ENCODE data around the gene SAC3D1. TPM values are rescaled to one million over a fixed set of nuclear protein-coding genes. Genes with fewer than 3 reads are reported as not detected.

SAC3D1 gene
- total RNA-seq, 1 donor from 2014 or later, result 12.6 TPM

DNA sequence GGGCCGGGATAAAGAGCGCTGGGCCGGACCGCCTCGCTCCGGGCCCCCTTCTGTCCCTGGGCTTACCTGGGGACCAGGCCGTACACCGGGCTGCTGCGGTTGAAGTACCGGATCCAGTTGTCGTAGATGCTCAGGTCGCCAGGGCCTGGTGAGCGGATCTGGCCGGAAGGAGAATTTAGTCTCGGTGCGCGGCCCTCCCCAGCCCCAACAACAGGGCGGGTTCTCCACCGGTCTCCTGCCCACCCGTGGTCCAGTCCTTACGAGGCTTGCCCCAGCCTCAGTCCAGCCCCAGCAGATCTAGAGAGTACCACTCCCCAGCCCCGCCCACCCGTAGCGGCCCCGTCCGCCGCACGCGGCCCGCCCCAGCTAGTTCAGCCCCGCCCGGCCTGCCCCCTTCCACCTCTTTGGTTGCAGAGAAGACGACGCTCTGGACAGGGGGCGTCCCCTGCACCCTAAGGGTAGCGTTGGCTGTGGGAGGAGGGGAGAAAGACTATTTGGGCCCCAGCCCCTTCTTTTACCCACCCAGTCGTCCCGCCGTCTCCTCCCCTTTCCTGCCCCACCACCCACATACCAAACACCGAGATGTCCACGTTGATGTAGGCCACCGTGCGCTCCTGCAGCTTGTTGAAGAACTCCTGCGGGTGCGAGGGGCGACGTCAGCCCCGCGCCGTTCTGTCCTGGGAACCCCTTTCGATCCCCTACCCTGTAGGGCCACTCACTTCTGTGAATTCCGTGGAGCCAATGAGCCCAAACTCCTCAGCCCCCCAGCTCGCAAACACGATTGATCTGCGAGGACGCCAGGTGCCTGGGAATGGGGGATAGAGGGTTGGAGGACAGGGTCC, 6.8 kb downstream of the SAC3D1 start:
- Histone ChIP-seq H3K27me3 (ENCODE audit: low read depth) (no peaks in the 10 kb centered on the region), H3K36me3 (peaks cover 24% of the 10 kb centered on the region), H3K9me3 (no peaks in the 10 kb centered on the region), H3K4me3 (peak overlapping the region; percentile 61), H3K4me1 (peaks cover 34% of the 10 kb centered on the region), H3K27ac (peak overlapping the region; percentile 58)
- ATAC-seq (peak; percentile 6 to 48), DNase-seq (peak; percentile 59)
- TF ChIP-seq, protein P1, sequence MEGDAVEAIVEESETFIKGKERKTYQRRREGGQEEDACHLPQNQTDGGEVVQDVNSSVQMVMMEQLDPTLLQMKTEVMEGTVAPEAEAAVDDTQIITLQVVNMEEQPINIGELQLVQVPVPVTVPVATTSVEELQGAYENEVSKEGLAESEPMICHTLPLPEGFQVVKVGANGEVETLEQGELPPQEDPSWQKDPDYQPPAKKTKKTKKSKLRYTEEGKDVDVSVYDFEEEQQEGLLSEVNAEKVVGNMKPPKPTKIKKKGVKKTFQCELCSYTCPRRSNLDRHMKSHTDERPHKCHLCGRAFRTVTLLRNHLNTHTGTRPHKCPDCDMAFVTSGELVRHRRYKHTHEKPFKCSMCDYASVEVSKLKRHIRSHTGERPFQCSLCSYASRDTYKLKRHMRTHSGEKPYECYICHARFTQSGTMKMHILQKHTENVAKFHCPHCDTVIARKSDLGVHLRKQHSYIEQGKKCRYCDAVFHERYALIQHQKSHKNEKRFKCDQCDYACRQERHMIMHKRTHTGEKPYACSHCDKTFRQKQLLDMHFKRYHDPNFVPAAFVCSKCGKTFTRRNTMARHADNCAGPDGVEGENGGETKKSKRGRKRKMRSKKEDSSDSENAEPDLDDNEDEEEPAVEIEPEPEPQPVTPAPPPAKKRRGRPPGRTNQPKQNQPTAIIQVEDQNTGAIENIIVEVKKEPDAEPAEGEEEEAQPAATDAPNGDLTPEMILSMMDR (IDR thresholded peaks at IDR 0.05), result no peak
- intact Hi-C loops (cut with DNase I), result no loop called here

DNA sequence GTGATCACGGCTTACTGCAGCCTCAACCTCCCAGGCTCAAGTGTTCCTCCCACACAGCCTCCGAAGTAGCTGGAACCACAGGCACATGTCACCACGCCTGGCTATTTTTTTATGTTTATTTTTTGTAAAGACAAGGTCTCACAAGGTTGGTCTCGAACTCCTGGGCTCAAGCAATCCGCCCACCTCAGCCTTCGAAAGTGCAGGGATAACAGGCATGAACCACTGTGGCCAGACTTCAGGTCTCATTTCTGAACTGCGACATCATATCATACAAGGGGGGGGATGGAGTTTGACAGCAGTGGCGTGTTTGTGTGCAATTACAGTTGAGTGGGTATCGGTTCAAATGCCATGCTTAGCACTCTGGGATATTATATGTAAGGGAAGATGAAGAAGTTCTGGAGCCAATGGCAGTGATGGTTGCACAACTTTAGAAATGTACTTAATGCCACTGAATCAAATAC, 10.4 kb downstream of the SAC3D1 start:
- DNase-seq (no peak), ATAC-seq (no peak)
- Histone ChIP-seq H3K9me3 (no peaks in the 10 kb centered on the region), H3K36me3 (no peaks in the 10 kb centered on the region), H3K4me1 (peaks cover 15% of the 10 kb centered on the region), H3K27ac (no peak overlapping the region), H3K27me3 (ENCODE audit: low read depth) (no peaks in the 10 kb centered on the region), H3K4me3 (no peak overlapping the region)
- intact Hi-C loops (cut with DNase I), result no loop called here
- TF ChIP-seq, protein P1 (IDR thresholded peaks at IDR 0.05), result no peak

DNA sequence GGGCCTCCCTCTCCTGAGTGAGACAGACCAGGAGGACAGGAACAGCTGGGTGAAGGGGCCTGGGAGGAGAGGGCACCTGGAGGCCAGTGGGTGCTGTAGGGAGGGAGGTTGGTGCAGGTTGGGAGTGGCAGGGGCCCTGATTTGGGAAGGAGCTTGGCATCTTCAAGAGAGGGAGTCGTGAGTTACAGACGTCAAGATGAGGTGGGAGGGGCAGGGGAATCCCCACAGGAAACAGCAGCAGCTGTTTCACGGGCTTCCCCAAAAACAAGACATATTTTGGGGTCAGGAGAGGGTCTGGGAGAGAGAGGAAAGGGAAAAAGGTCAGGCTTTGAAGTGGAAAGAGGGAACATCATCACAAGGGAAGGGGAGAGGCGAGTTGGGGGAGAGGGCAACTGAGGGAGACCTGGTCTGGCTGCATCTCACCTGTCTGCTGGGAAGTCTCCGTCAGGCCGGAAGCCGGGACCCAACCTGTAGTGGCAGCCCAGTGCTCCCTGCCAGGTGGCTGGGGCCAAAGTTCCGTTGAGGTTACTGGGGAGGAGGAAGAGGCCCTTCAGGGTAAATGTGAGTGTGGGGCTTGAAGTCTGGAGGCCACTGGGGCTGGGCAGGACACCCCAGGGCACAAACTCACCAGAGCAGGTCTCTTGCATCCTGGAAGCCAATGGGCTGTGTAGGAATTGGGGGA, 13.0 kb downstream of the SAC3D1 start:
- no peaks in the 10 kb centered on the region for H3K36me3 ChIP-seq
- H3K27ac ChIP-seq, result no peak overlapping the region
- ATAC-seq, result no peak
- DNase-seq, result no peak
- intact Hi-C loops (cut with DNase I), result no loop called here
- H3K27me3 ChIP-seq (ENCODE audit: low read depth), result no peaks in the 10 kb centered on the region
- no peaks in the 10 kb centered on the region for H3K4me1 ChIP-seq
- no peaks in the 10 kb centered on the region for H3K9me3 ChIP-seq
- no peak overlapping the region for H3K4me3 ChIP-seq
- TF ChIP-seq, protein P1 (IDR thresholded peaks at IDR 0.05), result no peak

DNA sequence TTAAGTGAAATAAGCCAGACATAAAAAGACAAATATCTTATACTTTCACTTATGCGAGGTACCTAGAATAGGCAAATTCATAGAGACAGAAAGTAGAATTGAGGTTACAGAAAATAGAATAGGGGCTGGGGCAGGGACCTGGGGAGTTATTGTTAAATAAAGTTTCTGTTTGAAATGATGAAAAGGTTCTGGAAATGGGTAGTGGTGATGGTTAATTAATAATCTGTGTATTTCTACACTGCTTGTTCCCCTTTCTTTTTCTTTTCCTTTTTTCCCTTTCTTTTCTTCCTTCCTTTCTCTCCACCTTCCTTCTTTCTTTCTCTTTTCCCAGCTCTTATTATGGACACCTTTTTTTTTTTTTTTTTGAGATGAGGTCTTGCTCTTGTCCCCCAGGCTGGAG, 14.5 kb downstream of the SAC3D1 start:
- intact Hi-C loops (cut with DNase I), result no loop called here
- H3K4me1 ChIP-seq, result no peaks in the 10 kb centered on the region
- no peak for ATAC-seq
- H3K9me3 ChIP-seq, result no peaks in the 10 kb centered on the region
- TF ChIP-seq, protein P1 (IDR thresholded peaks at IDR 0.05), result no peak
- DNase-seq, result no peak
- no peaks in the 10 kb centered on the region for H3K27me3 ChIP-seq (ENCODE audit: low read depth)
- no peak overlapping the region for H3K4me3 ChIP-seq
- no peak overlapping the region for H3K27ac ChIP-seq
- H3K36me3 ChIP-seq, result no peaks in the 10 kb centered on the region

DNA sequence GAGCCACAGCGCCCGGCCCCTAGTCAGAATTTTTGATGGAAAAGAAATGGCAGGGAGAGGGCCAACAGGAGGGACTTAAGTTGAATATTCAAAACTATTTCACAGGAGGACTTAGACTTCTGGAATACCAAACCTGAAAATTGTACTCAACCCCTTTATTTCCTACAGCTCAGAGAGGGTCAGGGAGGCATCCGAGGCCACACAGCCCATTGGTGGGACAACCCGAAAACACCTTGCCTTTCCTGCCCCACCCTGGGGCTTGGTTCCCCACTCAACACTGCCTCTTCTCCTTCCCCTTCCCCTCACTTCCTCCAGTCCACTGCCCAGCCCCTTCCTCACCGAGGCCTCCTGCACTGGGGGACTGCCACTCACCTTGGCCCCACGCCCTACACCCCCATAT, 16.0 kb downstream of the SAC3D1 start:
- no peaks in the 10 kb centered on the region for H3K9me3 ChIP-seq
- no peak for ATAC-seq
- no peak for DNase-seq
- H3K27ac ChIP-seq, result no peak overlapping the region
- intact Hi-C loops (cut with DNase I), result no loop called here
- no peaks in the 10 kb centered on the region for H3K36me3 ChIP-seq
- H3K27me3 ChIP-seq (ENCODE audit: low read depth), result no peaks in the 10 kb centered on the region
- no peaks in the 10 kb centered on the region for H3K4me1 ChIP-seq
- TF ChIP-seq, protein P1 (IDR thresholded peaks at IDR 0.05), result no peak
- H3K4me3 ChIP-seq, result no peak overlapping the region
